K562 (cell line): Measurements from ENCODE around the gene PITPNM3. TPM values are rescaled to one million over a fixed set of nuclear protein-coding genes. Genes with fewer than 3 reads are reported as not detected.

Experiments used
- ATAC-seq: fragments of 200-7000 bp; cut with Tn5 transposase; 3 replicates; pipeline ENCODE4 v1.9.1; 2020; ENCODE audit warnings: moderate library complexity
- BruUV-seq: library from RNA; stranded (reverse); fragments of 400-500 nt; replicated peaks from 2 replicates; lab custom pipeline; 2021; lab: Mats Ljungman, UMichigan
- CTCF ChIA-PET: fragments of 300-600 bp; formaldehyde crosslinking; extraction: SDS; loops from one replicate; lab custom pipeline; 2021; ENCODE audit warnings: low intra/inter-chr PET ratio; lab: Yijun Ruan, JAX
- POLR2A ChIA-PET: fragments of 300-600, 350-650 bp; sonication (Branson Sonifier 250); formaldehyde crosslinking; extraction: SDS; loops from one replicate; lab custom pipeline; 2021; ENCODE audit warnings: antibody characterized with exemption, inconsistent platforms; lab: Yijun Ruan, JAX
- DNase-seq, 4 experiments: peaks; one replicate each; pipeline versions ENCODE4 v3.0.0 to v3.0.0-alpha.2; 2011 to 2018; ENCODE audit warnings: low spot score in 3 of 4, mixed read lengths in 3 of 4; ENCODE audit errors: extremely low read depth in 1 of 4
- FAIRE-seq: peaks from 2 replicates; lab custom pipeline; 2011; peaks lifted over from hg19 to GRCh38; lab: Jason Lieb, UNC
- H2AFZ ChIP-seq: 2 replicates; pipeline ENCODE4 v1.6.0; 2011; ENCODE audit warnings: low read depth, low read length, control low read depth, inconsistent platforms
- H3K27ac ChIP-seq: fragments of 200-600 bp; 3 replicates; pipeline ENCODE4 v1.8.0; 2011; ENCODE audit warnings: low read depth, mild to moderate bottlenecking, control low read depth, inconsistent platforms, low read length, moderate library complexity, mixed read lengths; ENCODE audit errors: extremely low read depth
- H3K27me3 ChIP-seq, 2 experiments: fragments of 300-600 bp in 1 of 2; 2 replicates in 1 of 2; 3 replicates in 1 of 2; pipeline versions ENCODE4 v1.6.0 to v1.8.0; 2011; ENCODE audit warnings: inconsistent platforms in 2 of 2, low read length in 2 of 2, mild to moderate bottlenecking in 1 of 2, mixed read lengths in 1 of 2, moderate library complexity in 1 of 2; ENCODE audit not compliant: control insufficient read depth in 2 of 2, insufficient read depth in 2 of 2
- H3K36me3 ChIP-seq: fragments of 300-600 bp; 3 replicates; pipeline ENCODE4 v1.8.0; 2011; ENCODE audit warnings: mild to moderate bottlenecking, low read length, inconsistent platforms; ENCODE audit not compliant: control insufficient read depth, insufficient read depth
- H3K4me1 ChIP-seq, 2 experiments: fragments of 200-600 bp in 1 of 2; replicated peaks in 1 of 2; 2 replicates in 1 of 2; 3 replicates in 1 of 2; pipeline versions ENCODE4 v1.5.1 to v1.8.0; 2011; ENCODE audit warnings: inconsistent platforms in 2 of 2, low read length in 2 of 2, mild to moderate bottlenecking in 1 of 2, mixed read lengths in 1 of 2, moderate library complexity in 1 of 2; ENCODE audit not compliant: control insufficient read depth in 2 of 2, insufficient read depth in 2 of 2
- H3K4me2 ChIP-seq: 2 replicates; pipeline ENCODE4 v1.6.1; 2011; ENCODE audit warnings: low read length, control low read depth, inconsistent platforms, mixed read lengths; ENCODE audit not compliant: insufficient read depth
- H3K4me3 ChIP-seq: fragments of 200-600 bp; sonication (generic), shearing (Covaris generic); 2 replicates; pipeline ENCODE4 v1.5.1; 2016; ENCODE audit warnings: control low read depth, inconsistent platforms
- H3K79me2 ChIP-seq: fragments of 200-600 bp; 3 replicates; pipeline ENCODE4 v1.8.0; 2011; ENCODE audit warnings: low read length, inconsistent platforms; ENCODE audit not compliant: control insufficient read depth, insufficient read depth
- H3K9ac ChIP-seq, 2 experiments: 2 replicates each; pipeline versions ENCODE4 v1.6.0 to v1.6.1; 2011; ENCODE audit warnings: low read depth in 2 of 2, low read length in 2 of 2, control low read depth in 1 of 2, inconsistent platforms in 1 of 2, mild to moderate bottlenecking in 1 of 2, mixed read lengths in 1 of 2; ENCODE audit not compliant: insufficient read depth in 1 of 2
- H3K9me1 ChIP-seq: one replicate; pipeline ENCODE4 v1.6.0; 2011; ENCODE audit warnings: inconsistent platforms, mild to moderate bottlenecking, low read length, moderate library complexity; ENCODE audit not compliant: control insufficient read depth, insufficient read depth
- H3K9me3 ChIP-seq: replicated peaks from 2 replicates; pipeline ENCODE4 v1.5.1; 2011; ENCODE audit warnings: low read depth, low read length, inconsistent platforms; ENCODE audit not compliant: control insufficient read depth, insufficient read depth
- H4K20me1 ChIP-seq: replicated peaks from 2 replicates; pipeline ENCODE4 v1.6.1; 2011; ENCODE audit warnings: low read length, inconsistent platforms, mixed read lengths; ENCODE audit not compliant: control insufficient read depth, insufficient read depth
- CBFB ChIP-seq: sonication (generic); formaldehyde crosslinking; IDR thresholded peaks from 2 replicates; pipeline ENCODE4 v1.4.0; 2020; ENCODE audit warnings: mild to moderate bottlenecking, missing genetic modification reagents
- ILF3 ChIP-seq: fragments of 450-650 bp; IDR thresholded peaks from 2 replicates; pipeline ENCODE4 v1.6.1; 2018; ENCODE audit warnings: antibody characterized with exemption, mild to moderate bottlenecking, moderate library complexity, borderline replicate concordance
- ZNF174 ChIP-seq: fragments of 250-450 bp; sonication (Bioruptor Pico); IDR thresholded peaks from 2 replicates; pipeline ENCODE4 v1.4.0; 2020; ENCODE audit warnings: mild to moderate bottlenecking
- WGBS: fragments of 100-300 bp; shearing (Covaris generic); methylation state at CpG from one replicate; pipeline ENCODE4 v1.1.6; 2016; ENCODE audit warnings: low coverage, mixed read lengths; ENCODE audit not compliant: insufficient coverage; ENCODE audit errors: missing lambda C conversion rate; 5-methylcytosine and 5-hydroxymethylcytosine counted together
- in situ Hi-C: fragments of 300-500 bp; cut with MboI; formaldehyde crosslinking; loops from 4 replicates; pipeline ENCODE4 v1.15.0; 2018; ENCODE audit warnings: inconsistent platforms, mixed read lengths
- intact Hi-C: fragments of 100-400 bp; cut with micrococcal nuclease; formaldehyde crosslinking; loops from 2 replicates; pipeline ENCODE4 v1.14.2; 2022
- polyA plus RNA-seq, 8 experiments: library from polyadenylated mRNA; depleted of rRNA in 4 of 8; stranded (reverse) in 5 of 8; unstranded in 3 of 8; fragments of >200 nt; fragmentation: Nextera tagmentation in 2 of 8; fragmentation: Illumina TruSeq in 1 of 8; extraction: Ambion mirVana in 2 of 8; extraction: Trizol in 1 of 8; gene quantifications; 2 replicates each; pipeline versions ENCODE4 v1.2.1 to v1.2.3, GENCODE V29; 2011 to 2014; ENCODE audit warnings: inconsistent platforms in 1 of 8, missing spikeins in 1 of 8
- total RNA-seq, 7 experiments: library from RNA; depleted of rRNA in 6 of 7; stranded (reverse); fragments of >200 nt in 6 of 7; fragmentation: Illumina TruSeq in 2 of 7; extraction: Trizol in 2 of 7; gene quantifications; 2 replicates each; pipeline versions ENCODE4 v1.2.1 to v1.2.3, GENCODE V29; 2011 to 2021; ENCODE audit warnings: low replicate concordance in 1 of 7
- TF ChIP-seq, protein P1 (sequence below): fragments of 250-450 bp; sonication (Bioruptor Pico); IDR thresholded peaks from 2 replicates; pipeline ENCODE4 v1.4.0; 2020; ENCODE audit warnings: mild to moderate bottlenecking
- TF ChIP-seq, protein P2 (sequence below): sonication (generic); formaldehyde crosslinking; IDR thresholded peaks from 2 replicates; pipeline ENCODE4 v1.8.1; 2022; ENCODE audit warnings: missing genetic modification reagents
- TF ChIP-seq, protein P3 (sequence below): fragments of 450-650 bp; IDR thresholded peaks from 2 replicates; pipeline ENCODE4 v1.6.1; 2016; ENCODE audit warnings: mild to moderate bottlenecking, moderate library complexity

The PITPNM3 gene
- total and polyA plus RNA-seq, 9 of the 15 experiments (the other 6 are each of a cell fraction or from before 2014, with no cell fraction given), result 0.14 to 0.38 (median 0.22) TPM; not detected in 2

DNA sequence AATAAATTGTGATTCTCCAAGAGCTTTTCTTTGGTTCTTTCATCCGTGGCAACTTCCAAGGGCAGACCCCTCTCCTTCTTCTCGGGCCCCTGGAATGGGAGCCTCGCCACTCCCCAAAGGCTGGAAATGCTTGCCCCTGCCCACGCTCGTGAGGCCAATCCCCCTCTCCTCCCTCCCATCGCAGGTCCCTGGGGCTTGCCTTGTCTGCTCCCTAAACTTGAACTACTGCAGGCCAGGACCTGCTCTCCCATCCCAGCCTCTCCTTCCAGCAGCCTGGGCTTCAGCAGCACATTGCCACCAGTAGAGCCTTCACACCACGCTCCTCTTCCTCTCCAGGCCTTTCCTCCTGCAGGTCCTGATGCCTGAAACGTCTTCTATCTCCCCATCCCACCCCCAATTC, 11.1 kb downstream of the PITPNM3 start:
- no peak overlapping the region for H3K4me2 ChIP-seq
- H3K27ac ChIP-seq, result no peak overlapping the region
- no peak overlapping the region for H3K4me3 ChIP-seq
- ChIA-PET CTCF (no interaction called here), POLR2A (no interaction called here)
- H3K9me1 ChIP-seq, result no peaks in the 10 kb centered on the region
- no peak for DNase-seq
- peaks cover 0 to 33% of the 10 kb centered on the region in 2 experiments; a peak in 1 of 5 replicates for H3K27me3 ChIP-seq
- ATAC-seq, result no peak
- H3K4me1 ChIP-seq, result no peaks in the 10 kb centered on the region
- no peak for FAIRE-seq
- no TSS peak for BruUV-seq
- no peaks in the 10 kb centered on the region for H4K20me1 ChIP-seq
- H3K9ac ChIP-seq, result no peak overlapping the region
- no peaks in the 10 kb centered on the region for H3K79me2 ChIP-seq
- no peaks in the 10 kb centered on the region for H3K36me3 ChIP-seq
- WGBS, result 0% methylated on average over 4 of the region's 8 CpGs
- H2AFZ ChIP-seq, result no peak overlapping the region
- intact Hi-C loops, result no loop called here
- in situ Hi-C loops, result no loop called here
- H3K9me3 ChIP-seq, result no peaks in the 10 kb centered on the region
- TF ChIP-seq, protein P1, sequence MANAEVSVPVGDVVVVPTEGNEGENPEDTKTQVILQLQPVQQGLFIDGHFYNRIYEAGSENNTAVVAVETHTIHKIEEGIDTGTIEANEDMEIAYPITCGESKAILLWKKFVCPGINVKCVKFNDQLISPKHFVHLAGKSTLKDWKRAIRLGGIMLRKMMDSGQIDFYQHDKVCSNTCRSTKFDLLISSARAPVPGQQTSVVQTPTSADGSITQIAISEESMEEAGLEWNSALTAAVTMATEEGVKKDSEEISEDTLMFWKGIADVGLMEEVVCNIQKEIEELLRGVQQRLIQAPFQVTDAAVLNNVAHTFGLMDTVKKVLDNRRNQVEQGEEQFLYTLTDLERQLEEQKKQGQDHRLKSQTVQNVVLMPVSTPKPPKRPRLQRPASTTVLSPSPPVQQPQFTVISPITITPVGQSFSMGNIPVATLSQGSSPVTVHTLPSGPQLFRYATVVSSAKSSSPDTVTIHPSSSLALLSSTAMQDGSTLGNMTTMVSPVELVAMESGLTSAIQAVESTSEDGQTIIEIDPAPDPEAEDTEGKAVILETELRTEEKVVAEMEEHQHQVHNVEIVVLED, result no peak
- TF ChIP-seq ILF3 (no peak), CBFB (CRISPR knock-in tag) (no peak), ZNF174 (CRISPR knock-in tag) (no peak)
- TF ChIP-seq, protein P2, sequence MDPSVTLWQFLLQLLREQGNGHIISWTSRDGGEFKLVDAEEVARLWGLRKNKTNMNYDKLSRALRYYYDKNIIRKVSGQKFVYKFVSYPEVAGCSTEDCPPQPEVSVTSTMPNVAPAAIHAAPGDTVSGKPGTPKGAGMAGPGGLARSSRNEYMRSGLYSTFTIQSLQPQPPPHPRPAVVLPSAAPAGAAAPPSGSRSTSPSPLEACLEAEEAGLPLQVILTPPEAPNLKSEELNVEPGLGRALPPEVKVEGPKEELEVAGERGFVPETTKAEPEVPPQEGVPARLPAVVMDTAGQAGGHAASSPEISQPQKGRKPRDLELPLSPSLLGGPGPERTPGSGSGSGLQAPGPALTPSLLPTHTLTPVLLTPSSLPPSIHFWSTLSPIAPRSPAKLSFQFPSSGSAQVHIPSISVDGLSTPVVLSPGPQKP (CRISPR knock-in tag), result no peak
- TF ChIP-seq, protein P3, sequence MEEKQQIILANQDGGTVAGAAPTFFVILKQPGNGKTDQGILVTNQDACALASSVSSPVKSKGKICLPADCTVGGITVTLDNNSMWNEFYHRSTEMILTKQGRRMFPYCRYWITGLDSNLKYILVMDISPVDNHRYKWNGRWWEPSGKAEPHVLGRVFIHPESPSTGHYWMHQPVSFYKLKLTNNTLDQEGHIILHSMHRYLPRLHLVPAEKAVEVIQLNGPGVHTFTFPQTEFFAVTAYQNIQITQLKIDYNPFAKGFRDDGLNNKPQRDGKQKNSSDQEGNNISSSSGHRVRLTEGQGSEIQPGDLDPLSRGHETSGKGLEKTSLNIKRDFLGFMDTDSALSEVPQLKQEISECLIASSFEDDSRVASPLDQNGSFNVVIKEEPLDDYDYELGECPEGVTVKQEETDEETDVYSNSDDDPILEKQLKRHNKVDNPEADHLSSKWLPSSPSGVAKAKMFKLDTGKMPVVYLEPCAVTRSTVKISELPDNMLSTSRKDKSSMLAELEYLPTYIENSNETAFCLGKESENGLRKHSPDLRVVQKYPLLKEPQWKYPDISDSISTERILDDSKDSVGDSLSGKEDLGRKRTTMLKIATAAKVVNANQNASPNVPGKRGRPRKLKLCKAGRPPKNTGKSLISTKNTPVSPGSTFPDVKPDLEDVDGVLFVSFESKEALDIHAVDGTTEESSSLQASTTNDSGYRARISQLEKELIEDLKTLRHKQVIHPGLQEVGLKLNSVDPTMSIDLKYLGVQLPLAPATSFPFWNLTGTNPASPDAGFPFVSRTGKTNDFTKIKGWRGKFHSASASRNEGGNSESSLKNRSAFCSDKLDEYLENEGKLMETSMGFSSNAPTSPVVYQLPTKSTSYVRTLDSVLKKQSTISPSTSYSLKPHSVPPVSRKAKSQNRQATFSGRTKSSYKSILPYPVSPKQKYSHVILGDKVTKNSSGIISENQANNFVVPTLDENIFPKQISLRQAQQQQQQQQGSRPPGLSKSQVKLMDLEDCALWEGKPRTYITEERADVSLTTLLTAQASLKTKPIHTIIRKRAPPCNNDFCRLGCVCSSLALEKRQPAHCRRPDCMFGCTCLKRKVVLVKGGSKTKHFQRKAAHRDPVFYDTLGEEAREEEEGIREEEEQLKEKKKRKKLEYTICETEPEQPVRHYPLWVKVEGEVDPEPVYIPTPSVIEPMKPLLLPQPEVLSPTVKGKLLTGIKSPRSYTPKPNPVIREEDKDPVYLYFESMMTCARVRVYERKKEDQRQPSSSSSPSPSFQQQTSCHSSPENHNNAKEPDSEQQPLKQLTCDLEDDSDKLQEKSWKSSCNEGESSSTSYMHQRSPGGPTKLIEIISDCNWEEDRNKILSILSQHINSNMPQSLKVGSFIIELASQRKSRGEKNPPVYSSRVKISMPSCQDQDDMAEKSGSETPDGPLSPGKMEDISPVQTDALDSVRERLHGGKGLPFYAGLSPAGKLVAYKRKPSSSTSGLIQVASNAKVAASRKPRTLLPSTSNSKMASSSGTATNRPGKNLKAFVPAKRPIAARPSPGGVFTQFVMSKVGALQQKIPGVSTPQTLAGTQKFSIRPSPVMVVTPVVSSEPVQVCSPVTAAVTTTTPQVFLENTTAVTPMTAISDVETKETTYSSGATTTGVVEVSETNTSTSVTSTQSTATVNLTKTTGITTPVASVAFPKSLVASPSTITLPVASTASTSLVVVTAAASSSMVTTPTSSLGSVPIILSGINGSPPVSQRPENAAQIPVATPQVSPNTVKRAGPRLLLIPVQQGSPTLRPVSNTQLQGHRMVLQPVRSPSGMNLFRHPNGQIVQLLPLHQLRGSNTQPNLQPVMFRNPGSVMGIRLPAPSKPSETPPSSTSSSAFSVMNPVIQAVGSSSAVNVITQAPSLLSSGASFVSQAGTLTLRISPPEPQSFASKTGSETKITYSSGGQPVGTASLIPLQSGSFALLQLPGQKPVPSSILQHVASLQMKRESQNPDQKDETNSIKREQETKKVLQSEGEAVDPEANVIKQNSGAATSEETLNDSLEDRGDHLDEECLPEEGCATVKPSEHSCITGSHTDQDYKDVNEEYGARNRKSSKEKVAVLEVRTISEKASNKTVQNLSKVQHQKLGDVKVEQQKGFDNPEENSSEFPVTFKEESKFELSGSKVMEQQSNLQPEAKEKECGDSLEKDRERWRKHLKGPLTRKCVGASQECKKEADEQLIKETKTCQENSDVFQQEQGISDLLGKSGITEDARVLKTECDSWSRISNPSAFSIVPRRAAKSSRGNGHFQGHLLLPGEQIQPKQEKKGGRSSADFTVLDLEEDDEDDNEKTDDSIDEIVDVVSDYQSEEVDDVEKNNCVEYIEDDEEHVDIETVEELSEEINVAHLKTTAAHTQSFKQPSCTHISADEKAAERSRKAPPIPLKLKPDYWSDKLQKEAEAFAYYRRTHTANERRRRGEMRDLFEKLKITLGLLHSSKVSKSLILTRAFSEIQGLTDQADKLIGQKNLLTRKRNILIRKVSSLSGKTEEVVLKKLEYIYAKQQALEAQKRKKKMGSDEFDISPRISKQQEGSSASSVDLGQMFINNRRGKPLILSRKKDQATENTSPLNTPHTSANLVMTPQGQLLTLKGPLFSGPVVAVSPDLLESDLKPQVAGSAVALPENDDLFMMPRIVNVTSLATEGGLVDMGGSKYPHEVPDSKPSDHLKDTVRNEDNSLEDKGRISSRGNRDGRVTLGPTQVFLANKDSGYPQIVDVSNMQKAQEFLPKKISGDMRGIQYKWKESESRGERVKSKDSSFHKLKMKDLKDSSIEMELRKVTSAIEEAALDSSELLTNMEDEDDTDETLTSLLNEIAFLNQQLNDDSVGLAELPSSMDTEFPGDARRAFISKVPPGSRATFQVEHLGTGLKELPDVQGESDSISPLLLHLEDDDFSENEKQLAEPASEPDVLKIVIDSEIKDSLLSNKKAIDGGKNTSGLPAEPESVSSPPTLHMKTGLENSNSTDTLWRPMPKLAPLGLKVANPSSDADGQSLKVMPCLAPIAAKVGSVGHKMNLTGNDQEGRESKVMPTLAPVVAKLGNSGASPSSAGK, result no peak
